ENCODE data around the gene WDR11.

The WDR11 gene

DNA sequence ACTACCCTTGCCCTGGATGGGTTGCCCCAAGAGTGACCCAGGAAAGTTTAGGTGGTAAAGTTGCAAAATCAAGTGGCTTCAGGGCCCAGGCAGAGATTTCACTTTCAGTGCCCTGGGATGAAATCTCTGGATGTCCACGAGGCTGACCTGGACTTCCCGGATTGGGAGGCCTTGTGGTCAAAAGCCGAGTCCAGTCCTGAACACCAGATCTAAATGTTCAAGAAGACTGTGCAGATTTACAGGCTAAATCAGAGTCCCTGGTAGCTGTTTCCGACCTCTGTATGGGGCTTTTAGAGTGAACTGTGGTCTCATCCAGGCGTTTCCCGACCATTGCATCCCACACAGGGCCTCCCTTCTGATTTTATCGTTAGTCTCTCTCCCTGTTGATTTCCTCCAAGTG lies 95.3 kb downstream of the WDR11 start:
- DNase-seq (ENCODE audit: low read depth), result no peak

DNA sequence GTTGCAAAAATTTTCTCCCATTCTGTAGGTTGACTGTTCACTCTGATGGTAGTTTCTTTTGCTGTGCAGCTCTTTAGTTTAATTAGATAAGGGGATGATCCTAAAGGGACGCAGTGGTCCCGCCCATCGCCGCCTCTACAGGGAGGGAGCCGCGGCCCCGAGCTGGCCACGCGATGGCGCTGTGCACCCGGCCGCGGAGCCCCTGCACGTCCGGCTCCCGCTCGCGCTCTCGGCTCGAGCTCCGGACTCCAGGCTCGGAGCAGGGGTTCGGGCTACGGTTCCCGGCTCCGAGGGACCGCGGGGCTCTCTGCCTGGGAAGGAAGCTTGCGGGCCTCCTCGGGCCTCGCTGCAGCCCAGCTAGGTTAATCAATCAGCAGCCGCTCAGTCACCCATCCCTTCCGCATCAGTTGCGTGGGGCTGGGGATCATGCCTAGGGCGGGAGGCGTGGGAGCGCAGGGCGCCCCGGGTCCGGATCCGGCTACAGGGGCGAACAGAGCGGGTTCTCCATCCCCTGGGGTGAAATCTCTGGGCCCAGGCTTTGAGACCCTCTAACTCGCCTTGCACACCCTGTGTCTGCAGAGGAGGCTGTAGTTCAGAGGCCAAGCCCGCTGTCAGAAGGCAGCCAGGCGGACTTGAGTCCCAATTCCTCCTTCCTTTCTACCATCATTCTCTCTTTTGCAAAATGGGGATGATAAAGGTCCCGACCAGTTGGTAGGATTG lies 97.9 kb downstream of the WDR11 start:
- peak; percentile 64 for DNase-seq (ENCODE audit: low read depth)

DNA sequence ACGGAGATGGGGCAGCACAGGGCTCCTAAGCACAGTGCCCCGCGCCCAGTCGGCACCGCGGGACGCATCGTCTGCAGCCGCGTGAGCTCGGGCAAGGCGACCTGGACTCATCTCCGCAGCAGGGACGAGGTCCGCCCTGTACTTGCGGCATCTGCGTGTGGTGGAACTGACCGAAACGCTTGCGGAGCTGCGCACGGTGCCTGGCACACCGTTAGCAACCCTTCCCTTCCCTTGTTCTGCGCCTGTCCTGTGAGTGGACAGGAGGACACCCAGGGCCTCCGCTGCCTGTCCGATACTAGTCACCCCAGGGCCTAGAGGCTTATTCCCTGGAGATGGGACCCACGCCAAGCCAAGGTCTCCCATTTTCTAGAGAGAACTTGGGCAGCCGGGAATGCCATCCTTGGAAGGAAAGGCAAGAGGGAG lies 98.5 kb downstream of the WDR11 start:
- no peak for DNase-seq (ENCODE audit: low read depth)

DNA sequence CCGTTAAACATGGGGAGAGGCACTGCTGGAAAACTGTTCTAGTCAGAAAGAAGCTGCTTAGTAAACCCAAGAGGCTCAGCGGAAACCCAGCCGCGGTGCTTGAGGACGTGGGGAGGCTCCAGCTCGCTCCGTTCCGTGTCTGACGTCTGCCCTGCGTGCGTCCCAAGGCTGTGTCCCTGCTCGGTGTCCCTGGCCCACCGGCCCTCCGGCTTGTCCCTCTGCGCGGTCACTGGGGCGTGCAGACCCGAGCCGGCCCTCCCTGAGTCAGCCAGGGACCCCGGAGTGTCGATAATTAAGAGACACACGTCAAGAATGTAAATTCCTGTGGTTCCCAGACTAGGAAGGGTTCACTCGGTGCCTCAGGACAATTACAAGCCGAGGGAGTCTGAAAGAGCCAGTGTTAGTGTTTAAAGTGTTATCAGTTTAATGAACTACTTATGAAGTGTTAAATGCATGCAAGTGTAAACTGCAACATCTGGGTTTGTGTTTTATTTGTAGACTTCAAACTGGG lies 98.9 kb downstream of the WDR11 start:
- DNase-seq (ENCODE audit: low read depth), result peak; percentile 10

DNA sequence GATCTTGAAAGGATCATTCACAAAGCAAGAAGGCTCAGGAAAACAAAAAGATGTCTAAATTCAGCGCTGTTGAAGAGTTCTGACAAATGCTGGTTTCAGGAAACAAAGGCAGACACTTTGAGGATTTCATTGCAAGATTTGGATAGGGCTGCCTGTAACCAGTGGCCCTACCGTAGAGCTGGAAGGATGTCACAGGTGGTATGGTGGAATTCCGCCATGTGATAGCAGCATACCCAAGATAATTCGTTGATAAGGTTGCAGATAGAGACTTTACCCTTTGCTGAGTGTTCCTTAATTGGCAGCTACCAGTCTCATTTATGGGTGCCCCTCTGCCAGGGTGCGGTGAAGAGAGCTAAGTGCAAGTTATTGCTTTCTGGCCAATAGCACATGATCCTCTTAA lies 100.1 kb downstream of the WDR11 start:
- DNase-seq (ENCODE audit: low read depth), result no peak

DNA sequence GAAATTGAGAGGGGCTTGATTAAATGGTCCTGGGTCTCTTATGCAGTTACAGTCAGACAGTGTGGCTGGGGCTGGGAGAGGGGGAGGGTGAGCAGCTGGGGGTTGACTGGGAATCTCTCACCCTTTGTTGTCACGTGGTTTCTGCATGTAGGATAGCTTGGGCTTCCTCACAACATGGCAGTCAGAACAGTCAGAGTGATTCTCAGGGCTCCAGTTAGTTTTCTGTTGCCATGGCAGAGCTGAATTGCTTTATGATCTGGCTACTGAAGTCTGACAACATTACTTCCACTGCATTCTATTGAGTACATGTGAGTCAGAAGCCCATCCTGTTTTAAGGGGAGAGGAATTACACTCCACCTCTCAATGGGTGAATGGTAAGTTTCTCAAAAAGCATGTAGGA lies 102.7 kb downstream of the WDR11 start:
- DNase-seq (ENCODE audit: low read depth), result no peak

Measured in iris pigment epithelial cell (primary cell).